ENCODE data around the gene IFNL1.
A peak's percentile ranks its signal among the peaks of the same experiment; 100 is the strongest.

The IFNL1 gene

GRCh38 chr19:39293394-39293793 lies 2.8 kb upstream of the IFNL1 start:
- Histone ChIP-seq H3K9me2 (replicated peaks; ENCODE audit: insufficient read depth, low read length) (no peaks in the 10 kb centered on the region), H2AFZ (ENCODE audit: low read length) (no peak overlapping the region), H3F3A (ENCODE audit: insufficient read depth, low read length) (no peaks in the 10 kb centered on the region), H3K9me3 (replicated peaks; ENCODE audit: insufficient read depth, low read length) (no peaks in the 10 kb centered on the region), H3K9ac (ENCODE audit: low read length) (no peak overlapping the region), H3K4me1 (ENCODE audit: low read length) (no peaks in the 10 kb centered on the region), H3K27ac (ENCODE audit: low read length) (no peak overlapping the region), H3K4me3 (ENCODE audit: low read length) (no peak overlapping the region), H3K36me3 (replicated peaks; ENCODE audit: insufficient read depth, low read length) (no peaks in the 10 kb centered on the region), H3K27me3 (replicated peaks; ENCODE audit: insufficient read depth, low read length) (no peaks in the 10 kb centered on the region), H3K79me2 (ENCODE audit: low read length) (no peaks in the 10 kb centered on the region), H4K20me1 (ENCODE audit: insufficient read depth, low read length) (no peaks in the 10 kb centered on the region), H3K4me2 (ENCODE audit: low read depth, low read length) (no peak overlapping the region)
- DNase-seq, result no peak
- TF ChIP-seq EZH2phosphoT487 (IDR thresholded peaks at IDR 0.05; ENCODE audit: low read length) (no peak), CTCF (IDR thresholded peaks at IDR 0.05; ENCODE audit: low read length) (no peak), EZH2 (optimal IDR thresholded peaks at IDR 0.05; ENCODE audit: low read depth, low read length) (no peak)

DNA sequence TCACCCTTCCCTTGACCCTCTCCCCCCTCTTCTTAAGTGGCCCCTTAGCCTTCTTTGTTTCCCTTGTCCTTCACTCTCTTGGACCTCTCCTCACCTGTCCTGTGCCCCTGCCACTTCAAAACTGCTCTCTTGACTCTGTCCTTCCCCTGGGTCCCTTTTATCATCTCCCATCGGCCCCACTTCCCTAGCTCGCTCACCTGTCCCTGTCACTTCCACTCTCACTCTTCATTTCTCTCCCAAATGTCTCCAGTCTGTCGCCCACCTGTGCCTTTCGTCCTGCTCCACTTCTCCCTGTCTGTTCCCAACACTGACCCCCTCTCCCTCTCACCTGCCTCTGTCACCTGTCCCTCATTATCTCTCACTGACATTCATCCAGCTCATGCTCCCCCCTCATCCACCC lies 699 bp downstream of the IFNL1 start:
- Histone ChIP-seq H2AFZ (ENCODE audit: low read length) (no peak overlapping the region), H3F3A (ENCODE audit: insufficient read depth, low read length) (no peaks in the 10 kb centered on the region), H3K9me3 (replicated peaks; ENCODE audit: insufficient read depth, low read length) (no peaks in the 10 kb centered on the region), H4K20me1 (ENCODE audit: insufficient read depth, low read length) (no peaks in the 10 kb centered on the region), H3K9me2 (replicated peaks; ENCODE audit: insufficient read depth, low read length) (no peaks in the 10 kb centered on the region), H3K79me2 (ENCODE audit: low read length) (no peaks in the 10 kb centered on the region), H3K4me3 (ENCODE audit: low read length) (no peak overlapping the region), H3K4me1 (ENCODE audit: low read length) (no peaks in the 10 kb centered on the region), H3K27me3 (replicated peaks; ENCODE audit: insufficient read depth, low read length) (peaks cover 8% of the 10 kb centered on the region; the same call in 1 of the 2 replicates), H3K36me3 (replicated peaks; ENCODE audit: insufficient read depth, low read length) (no peaks in the 10 kb centered on the region), H3K4me2 (ENCODE audit: low read depth, low read length) (no peak overlapping the region), H3K27ac (ENCODE audit: low read length) (no peak overlapping the region), H3K9ac (ENCODE audit: low read length) (no peak overlapping the region)
- no peak for DNase-seq
- no peak for TF ChIP-seq EZH2 (optimal IDR thresholded peaks at IDR 0.05; ENCODE audit: low read depth, low read length)

DNA sequence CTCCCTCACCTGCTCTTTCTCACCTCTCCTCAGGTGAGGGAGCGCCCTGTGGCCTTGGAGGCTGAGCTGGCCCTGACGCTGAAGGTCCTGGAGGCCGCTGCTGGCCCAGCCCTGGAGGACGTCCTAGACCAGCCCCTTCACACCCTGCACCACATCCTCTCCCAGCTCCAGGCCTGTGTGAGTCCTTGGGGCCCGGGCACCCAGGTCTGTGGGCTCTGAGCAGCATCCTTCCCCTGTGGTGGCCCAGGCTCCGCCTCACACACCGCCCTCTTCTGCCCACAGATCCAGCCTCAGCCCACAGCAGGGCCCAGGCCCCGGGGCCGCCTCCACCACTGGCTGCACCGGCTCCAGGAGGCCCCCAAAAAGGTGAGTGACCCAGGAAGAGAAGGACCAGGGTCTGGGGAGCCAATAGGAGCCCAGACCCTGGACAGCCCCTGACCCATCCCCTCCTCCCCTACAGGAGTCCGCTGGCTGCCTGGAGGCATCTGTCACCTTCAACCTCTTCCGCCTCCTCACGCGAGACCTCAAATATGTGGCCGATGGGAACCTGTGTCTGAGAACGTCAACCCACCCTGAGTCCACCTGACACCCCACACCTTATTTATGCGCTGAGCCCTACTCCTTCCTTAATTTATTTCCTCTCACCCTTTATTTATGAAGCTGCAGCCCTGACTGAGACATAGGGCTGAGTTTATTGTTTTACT lies 1.9 kb downstream of the IFNL1 start:
- Histone ChIP-seq H3F3A (ENCODE audit: insufficient read depth, low read length) (no peaks in the 10 kb centered on the region), H3K79me2 (ENCODE audit: low read length) (no peaks in the 10 kb centered on the region), H3K9me2 (replicated peaks; ENCODE audit: insufficient read depth, low read length) (no peaks in the 10 kb centered on the region), H3K4me3 (ENCODE audit: low read length) (no peak overlapping the region), H3K9me3 (replicated peaks; ENCODE audit: insufficient read depth, low read length) (no peaks in the 10 kb centered on the region), H3K27ac (ENCODE audit: low read length) (no peak overlapping the region), H2AFZ (ENCODE audit: low read length) (no peak overlapping the region), H4K20me1 (ENCODE audit: insufficient read depth, low read length) (no peaks in the 10 kb centered on the region), H3K4me1 (ENCODE audit: low read length) (no peaks in the 10 kb centered on the region), H3K36me3 (replicated peaks; ENCODE audit: insufficient read depth, low read length) (no peaks in the 10 kb centered on the region), H3K4me2 (ENCODE audit: low read depth, low read length) (no peak overlapping the region), H3K27me3 (replicated peaks; ENCODE audit: insufficient read depth, low read length) (peaks cover 8% of the 10 kb centered on the region; the same call in 1 of the 2 replicates), H3K9ac (ENCODE audit: low read length) (no peak overlapping the region)
- DNase-seq, result no peak
- TF ChIP-seq EZH2 (optimal IDR thresholded peaks at IDR 0.05; ENCODE audit: low read depth, low read length) (no peak), CTCF (IDR thresholded peaks at IDR 0.05; ENCODE audit: low read length) (no peak), EZH2phosphoT487 (IDR thresholded peaks at IDR 0.05; ENCODE audit: low read length) (no peak)

GRCh38 chr19:39299404-39299803 lies 3.2 kb downstream of the IFNL1 start:
- H3K36me3 ChIP-seq (replicated peaks; ENCODE audit: insufficient read depth, low read length), result no peaks in the 10 kb centered on the region
- peak; percentile 21 for DNase-seq
- no peaks in the 10 kb centered on the region for H3K4me1 ChIP-seq (ENCODE audit: low read length)
- no peaks in the 10 kb centered on the region for H3K79me2 ChIP-seq (ENCODE audit: low read length)
- no peaks in the 10 kb centered on the region for H3F3A ChIP-seq (ENCODE audit: insufficient read depth, low read length)
- no peaks in the 10 kb centered on the region for H3K9me3 ChIP-seq (replicated peaks; ENCODE audit: insufficient read depth, low read length)
- no peak overlapping the region for H3K4me3 ChIP-seq (ENCODE audit: low read length)
- H3K4me2 ChIP-seq (ENCODE audit: low read depth, low read length), result no peak overlapping the region
- H4K20me1 ChIP-seq (ENCODE audit: insufficient read depth, low read length), result no peaks in the 10 kb centered on the region
- H3K27me3 ChIP-seq (replicated peaks; ENCODE audit: insufficient read depth, low read length), result peaks cover 8% of the 10 kb centered on the region; the same call in 1 of the 2 replicates
- no peak overlapping the region for H3K27ac ChIP-seq (ENCODE audit: low read length)
- H3K9me2 ChIP-seq (replicated peaks; ENCODE audit: insufficient read depth, low read length), result no peaks in the 10 kb centered on the region
- TF ChIP-seq EZH2phosphoT487 (IDR thresholded peaks at IDR 0.05; ENCODE audit: low read length) (no peak), EZH2 (optimal IDR thresholded peaks at IDR 0.05; ENCODE audit: low read depth, low read length) (no peak), CTCF (IDR thresholded peaks at IDR 0.05; ENCODE audit: low read length) (no peak)
- H2AFZ ChIP-seq (ENCODE audit: low read length), result no peak overlapping the region
- H3K9ac ChIP-seq (ENCODE audit: low read length), result no peak overlapping the region

All from MM.1S (cell line).